HepG2 (cell line): Measurements from ENCODE around the gene RNF125. TPM values are rescaled to one million over a fixed set of nuclear protein-coding genes. Genes with fewer than 3 reads are reported as not detected.
A peak's percentile ranks its signal among the peaks of the same experiment; 100 is the strongest.

ENCODE experiments used
- CTCF ChIP-seq: sonication (generic); formaldehyde crosslinking; IDR thresholded peaks from 2 replicates; pipeline ENCODE4 v1.5.0; 2020; ENCODE audit warnings: mild to moderate bottlenecking, missing genetic modification reagents, moderate library complexity
- ELK4 ChIP-seq: sonication (generic); formaldehyde crosslinking; IDR thresholded peaks from 2 replicates; pipeline ENCODE4 v1.9.0; 2021; ENCODE audit warnings: missing genetic modification reagents, borderline replicate concordance
- GATAD2A ChIP-seq: IDR thresholded peaks from 2 replicates; pipeline ENCODE4 v1.6.1; 2016
- GLI4 ChIP-seq: sonication (generic); formaldehyde crosslinking; IDR thresholded peaks from 2 replicates; pipeline ENCODE4 v1.5.1; 2020; ENCODE audit warnings: missing genetic modification reagents, mild to moderate bottlenecking, moderate library complexity, borderline replicate concordance
- HHEX ChIP-seq: IDR thresholded peaks from 2 replicates; pipeline ENCODE4 v1.6.1; 2016; ENCODE audit warnings: control low read depth
- MAFF ChIP-seq: IDR thresholded peaks from 2 replicates; pipeline ENCODE4 v1.6.1; 2011; ENCODE audit warnings: low read depth, low read length, improper control_type of control experiment
- MIER3 ChIP-seq: IDR thresholded peaks from 2 replicates; pipeline ENCODE4 v1.6.1; 2016; ENCODE audit warnings: missing compliant biosample characterization, borderline replicate concordance
- MXD1 ChIP-seq: sonication (generic); formaldehyde crosslinking; IDR thresholded peaks from 2 replicates; pipeline ENCODE4 v1.4.0; 2020; ENCODE audit warnings: mild to moderate bottlenecking, missing genetic modification reagents
- MXD4 ChIP-seq: IDR thresholded peaks from 2 replicates; pipeline ENCODE4 v1.6.1; 2016; ENCODE audit warnings: mild to moderate bottlenecking, missing biosample characterization, missing genetic modification reagents
- PLSCR1 ChIP-seq: sonication (generic); formaldehyde crosslinking; IDR thresholded peaks from 2 replicates; pipeline ENCODE4 v1.5.0; 2020; ENCODE audit warnings: missing genetic modification reagents, mild to moderate bottlenecking, borderline replicate concordance
- SATB2 ChIP-seq: sonication (generic); formaldehyde crosslinking; IDR thresholded peaks from 2 replicates; pipeline ENCODE4 v1.5.0; 2020; ENCODE audit warnings: missing genetic modification reagents
- SETDB1 ChIP-seq: sonication (generic); formaldehyde crosslinking; IDR thresholded peaks from 2 replicates; pipeline ENCODE4 v1.5.1; 2020; ENCODE audit warnings: missing genetic modification reagents, mild to moderate bottlenecking, borderline replicate concordance
- TFDP2 ChIP-seq: sonication (generic); formaldehyde crosslinking; IDR thresholded peaks from 2 replicates; pipeline ENCODE4 v1.4.0; 2020; ENCODE audit warnings: missing genetic modification reagents
- TRIM24 ChIP-seq: sonication (generic); formaldehyde crosslinking; IDR thresholded peaks from 2 replicates; pipeline ENCODE4 v1.8.0; 2022; ENCODE audit warnings: mild to moderate bottlenecking, missing genetic modification reagents
- ZHX1 ChIP-seq: sonication (generic); formaldehyde crosslinking; IDR thresholded peaks from 2 replicates; pipeline ENCODE4 v1.8.1; 2022; ENCODE audit warnings: low read depth, mild to moderate bottlenecking, missing genetic modification reagents
- ZNF101 ChIP-seq: sonication (generic); formaldehyde crosslinking; IDR thresholded peaks from 2 replicates; pipeline ENCODE4 v1.4.0; 2020; ENCODE audit warnings: mild to moderate bottlenecking, low read depth, missing genetic modification reagents, borderline replicate concordance
- ZNF510 ChIP-seq: sonication (generic); formaldehyde crosslinking; IDR thresholded peaks from 2 replicates; pipeline ENCODE4 v1.4.0; 2020; ENCODE audit warnings: low read depth, mild to moderate bottlenecking, missing genetic modification reagents
- ZNF513 ChIP-seq: sonication (generic); formaldehyde crosslinking; conservative IDR thresholded peaks from 2 replicates; pipeline ENCODE4 v1.5.0; 2020; ENCODE audit warnings: missing genetic modification reagents
- ZNF567 ChIP-seq: sonication (generic); formaldehyde crosslinking; IDR thresholded peaks from 2 replicates; pipeline ENCODE4 v1.8.1; 2023; ENCODE audit warnings: mild to moderate bottlenecking, missing genetic modification reagents, borderline replicate concordance
- polyA plus RNA-seq, 8 experiments: library from polyadenylated mRNA; depleted of rRNA in 3 of 8; stranded (reverse) in 7 of 8; unstranded in 1 of 8; fragments of >200 nt; fragmentation: Illumina TruSeq in 4 of 8; extraction: Trizol in 4 of 8; gene quantifications; 2 replicates each; pipeline versions ENCODE4 v1.2.1 to v1.2.3, GENCODE V29; 2011 to 2016; ENCODE audit warnings: low read depth in 4 of 8, missing spikeins in 1 of 8, mixed read lengths in 1 of 8; ENCODE audit not compliant: insufficient read depth in 1 of 8
- total RNA-seq, 5 experiments: library from RNA; depleted of rRNA; stranded (reverse); fragments of >200 nt; fragmentation: Illumina TruSeq; extraction: Trizol; gene quantifications; 2 replicates each; pipeline ENCODE4 v1.2.3, GENCODE V29; 2016; ENCODE audit warnings: low read depth in 1 of 5

The RNF125 gene
- total and polyA plus RNA-seq, 2 of the 13 experiments (the other 11 are each of a cell fraction or from before 2014, with no cell fraction given), result 0.58 to 1.8 TPM

GRCh38 chr18:32095900-32096229 is 77.2 kb downstream of the RNF125 start (continued):
- TF ChIP-seq PLSCR1 (CRISPR knock-in tag), result no peak
- peak; percentile 41; the same call in 1 of the 2 replicates for TF ChIP-seq MAFF
- no peak for TF ChIP-seq ELK4
- no peak for TF ChIP-seq TFDP2 (CRISPR knock-in tag)
- no peak for TF ChIP-seq HHEX (CRISPR knock-in tag)
- no peak for TF ChIP-seq ZNF510 (CRISPR knock-in tag)
- TF ChIP-seq TRIM24 (CRISPR knock-in tag), result no peak
- TF ChIP-seq MXD4 (CRISPR knock-in tag), result no peak
- TF ChIP-seq SETDB1 (CRISPR knock-in tag), result no peak
- TF ChIP-seq ZNF513 (CRISPR knock-in tag), result no peak
- no peak for TF ChIP-seq GATAD2A
- TF ChIP-seq MXD1 (CRISPR knock-in tag), result no peak
- no peak for TF ChIP-seq SATB2 (CRISPR knock-in tag)
- no peak for TF ChIP-seq ZNF567 (CRISPR knock-in tag)
- TF ChIP-seq ZNF101 (CRISPR knock-in tag), result no peak
- no peak for TF ChIP-seq ZHX1
- no peak for TF ChIP-seq CTCF (CRISPR knock-in tag)
- no peak for TF ChIP-seq MIER3 (CRISPR knock-in tag)
- no peak for TF ChIP-seq GLI4 (CRISPR knock-in tag)
